NCI-H748 treated with DMSO at 0.1 percent for 48 hours (cell line): ENCODE measurements around the gene DDX54.
A peak's percentile ranks its signal among the peaks of the same experiment; 100 is the strongest.
"Not testable (repeated sequence)": the region's sequence is repeated elsewhere in the genome, so short reads cannot be mapped to it uniquely, and the experiment has no call there.

ENCODE experiments used
- DNase-seq: peaks from one replicate; lab custom pipeline; 2025; lab: John Stamatoyannopoulos, UW

The DDX54 gene

DNA sequence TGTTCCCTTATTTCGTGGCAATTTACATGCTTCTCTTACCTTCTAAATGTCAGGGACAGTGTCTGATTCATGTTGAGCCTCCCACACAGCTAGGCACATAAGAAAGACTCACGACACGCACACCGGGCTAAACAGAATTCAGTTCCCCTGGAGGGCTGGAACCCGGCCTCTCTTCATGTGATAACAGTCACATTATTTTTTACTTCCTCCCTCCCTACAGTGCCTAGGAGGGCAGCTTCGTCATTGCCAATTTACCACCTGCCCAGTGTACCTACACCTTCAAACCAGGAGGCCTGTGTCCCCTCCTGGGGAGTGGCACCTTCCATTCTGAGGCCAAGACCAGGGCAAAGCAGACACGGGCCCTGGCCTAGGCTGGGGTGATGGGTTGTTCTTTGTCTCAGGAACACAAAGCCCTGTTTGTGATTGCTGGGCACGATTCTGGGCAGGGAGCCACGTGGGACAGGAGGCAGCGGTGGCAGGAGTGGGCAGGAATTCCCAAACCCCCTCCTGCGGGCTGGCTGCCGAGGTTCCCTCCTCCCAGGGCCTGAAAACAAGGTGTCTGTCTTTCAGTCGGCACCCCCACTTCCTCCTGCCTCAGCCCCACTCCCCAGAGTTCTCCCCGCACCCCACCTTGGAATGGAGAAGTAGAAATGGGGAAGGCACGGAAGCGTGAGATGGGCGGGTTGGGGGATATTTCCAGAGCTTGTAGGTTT lies 42.9 kb downstream of the DDX54 start:
- DNase-seq, result no peak

- DNase-seq, result not testable (repeated sequence)
Measured at GRCh38 chr12:113141716-113142115, 43.6 kb downstream of the DDX54 start.

DNA sequence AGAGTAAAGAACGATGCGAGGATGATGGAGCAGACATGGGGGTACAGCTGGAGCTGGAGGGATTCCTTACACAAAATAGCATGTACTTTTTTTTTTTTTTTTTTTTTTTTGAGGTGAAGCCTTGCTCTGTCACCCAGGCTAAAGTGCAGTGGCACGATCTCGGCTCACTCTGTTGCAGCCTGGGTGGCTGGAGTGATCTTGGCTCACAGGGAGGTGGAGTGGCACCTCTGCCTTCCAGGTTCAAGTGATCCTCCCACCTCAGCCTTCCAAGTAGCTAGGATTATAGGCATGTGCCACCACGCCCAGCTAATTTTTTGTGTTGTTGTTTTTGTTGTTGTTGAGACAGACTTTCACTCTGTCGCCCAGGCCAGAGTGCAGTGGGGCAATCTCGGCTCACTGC lies 44.6 kb downstream of the DDX54 start:
- no peak for DNase-seq

- no peak for DNase-seq
Measured at GRCh38 chr12:113138826-113139225, 46.5 kb downstream of the DDX54 start.

DNA sequence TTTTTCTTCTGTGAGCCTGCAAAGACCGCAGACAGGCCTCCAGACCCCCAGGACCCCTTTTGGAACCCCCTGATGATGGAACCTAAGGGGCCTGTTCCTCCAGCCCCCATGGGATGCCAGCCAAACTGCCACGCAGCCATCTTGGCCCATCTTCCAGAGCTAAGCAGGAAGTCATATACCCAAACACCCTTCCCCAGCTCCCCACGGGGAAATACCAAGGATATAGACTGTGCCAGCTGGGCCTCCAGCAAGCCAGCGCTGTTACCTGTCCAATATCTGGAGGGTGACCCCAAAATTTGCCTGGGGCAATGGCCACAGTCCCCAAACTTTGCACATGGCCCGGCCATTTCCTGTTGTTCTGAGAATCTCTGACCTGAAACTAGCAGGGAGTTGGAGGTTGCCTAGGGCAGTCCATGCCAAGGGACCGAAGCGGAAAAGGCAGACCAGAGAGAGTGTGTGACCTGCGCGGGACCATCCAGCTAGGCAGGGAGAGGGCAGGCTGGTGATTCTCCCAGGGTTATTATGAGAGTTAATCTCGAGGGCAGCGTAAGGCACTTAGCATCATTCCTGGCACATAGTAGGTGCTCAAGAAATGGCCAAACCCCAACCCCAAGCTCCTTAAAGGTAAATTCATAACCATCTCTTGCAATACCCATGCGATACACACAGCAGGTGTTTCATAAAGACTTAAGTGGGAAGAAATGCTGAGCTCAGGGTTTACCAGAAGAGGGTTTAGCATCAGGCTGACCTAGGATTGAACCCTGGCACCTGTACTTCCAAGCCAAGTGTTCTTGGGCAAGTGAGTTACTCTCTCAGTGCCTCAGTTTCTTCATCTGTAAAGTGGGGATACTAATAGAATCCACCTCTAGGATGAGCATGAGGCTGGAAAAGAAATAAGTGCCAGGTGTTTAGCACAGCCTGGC lies 47.2 kb downstream of the DDX54 start:
- no peak for DNase-seq

GRCh38 chr12:113136990-113137511 lies 48.2 kb downstream of the DDX54 start:
- DNase-seq, result no peak

DNA sequence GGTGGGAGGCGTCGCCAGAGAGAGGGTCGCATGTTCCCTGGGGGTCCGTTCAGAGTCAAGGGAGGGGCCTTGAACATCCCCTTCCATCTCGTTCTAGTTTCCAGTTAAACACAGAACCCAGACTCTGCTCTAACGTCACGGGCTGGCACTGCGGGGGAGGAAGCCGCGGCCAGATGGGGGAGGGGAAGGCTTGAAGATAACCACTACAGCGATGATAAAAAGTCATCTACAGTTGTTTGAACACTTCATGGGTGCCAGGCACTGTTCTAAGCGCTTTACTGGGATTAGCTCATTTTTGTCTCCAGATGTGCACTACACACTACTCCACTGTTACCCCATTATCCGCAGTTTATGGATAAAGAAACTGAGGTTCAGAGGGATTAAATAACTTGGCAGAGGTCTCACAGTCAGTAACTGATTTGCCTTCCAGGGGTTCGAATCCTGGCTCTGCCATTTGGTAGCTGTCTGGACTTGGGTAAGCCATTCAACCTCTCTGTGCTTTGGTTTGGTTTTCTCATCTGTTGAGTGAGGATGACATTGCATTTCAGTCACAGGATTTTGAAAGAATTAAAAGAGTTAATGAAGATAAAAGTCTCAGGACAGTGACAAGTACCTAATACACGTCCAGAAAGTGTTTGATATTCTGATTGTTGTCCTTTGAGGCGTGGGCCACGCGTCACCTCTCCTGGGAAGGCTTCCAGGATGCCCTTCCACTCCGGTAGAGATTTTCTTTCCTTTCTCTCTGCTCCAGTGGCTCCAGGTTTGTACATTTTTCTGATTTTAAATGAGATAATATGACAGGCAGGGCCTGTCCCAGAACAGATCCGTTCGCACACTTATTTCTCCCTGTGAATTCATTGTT lies 48.9 kb downstream of the DDX54 start:
- no peak for DNase-seq

- peak; percentile 65 for DNase-seq
Measured at GRCh38 chr12:113135178-113136127, 49.8 kb downstream of the DDX54 start, which contains the start of gene RASAL1. Gene RASAL1 (minus strand): TSS chr12:113135761. CDS start chr12:113135462, 299 bp downstream.

GRCh38 chr12:113134521-113134951 lies 50.7 kb downstream of the DDX54 start:
- DNase-seq, result no peak

GRCh38 chr12:113134071-113134470 lies 51.2 kb downstream of the DDX54 start:
- DNase-seq, result no peak

DNA sequence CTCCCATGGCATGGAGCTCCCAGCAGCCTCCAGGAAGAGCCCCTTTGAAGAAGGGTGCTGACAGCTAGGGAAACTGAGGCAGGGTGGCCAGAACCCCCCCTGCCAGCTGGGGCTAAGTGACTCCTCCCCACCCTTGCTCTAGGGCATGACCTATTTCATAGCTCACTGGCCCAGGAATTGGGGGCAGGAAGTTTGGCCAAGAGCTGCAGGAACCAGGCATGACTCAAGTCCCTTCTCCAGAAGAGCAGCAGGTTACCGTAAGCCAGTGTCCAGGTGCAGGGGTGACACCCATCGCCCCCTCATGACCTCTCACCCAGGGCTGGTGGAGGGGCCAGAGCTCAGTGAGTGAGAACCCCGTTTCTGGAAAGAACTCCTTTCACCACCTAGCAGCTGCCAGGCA lies 51.6 kb downstream of the DDX54 start:
- no peak for DNase-seq

- DNase-seq, result no peak
Measured at GRCh38 chr12:113133036-113133435, 52.2 kb downstream of the DDX54 start.

DNA sequence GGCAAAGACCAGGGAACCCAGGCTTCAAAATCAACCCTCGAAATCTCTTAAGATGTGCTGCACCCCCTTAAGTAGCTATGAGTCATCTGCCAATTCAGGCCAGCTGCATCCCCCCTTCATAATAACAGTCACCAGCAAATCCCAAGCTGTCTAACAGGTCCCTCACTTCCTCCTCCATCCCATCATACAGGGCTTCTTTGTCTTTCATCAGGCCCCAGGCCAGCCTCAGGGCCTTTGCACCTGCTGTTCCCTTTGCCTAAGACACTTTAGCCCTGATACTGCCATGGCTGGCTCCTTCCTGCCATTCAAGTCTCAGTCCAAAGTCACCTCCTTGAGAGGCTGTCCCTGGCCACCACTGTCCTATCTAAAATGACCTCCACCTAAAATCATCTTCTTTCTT lies 53.7 kb downstream of the DDX54 start:
- DNase-seq, result no peak

DNA sequence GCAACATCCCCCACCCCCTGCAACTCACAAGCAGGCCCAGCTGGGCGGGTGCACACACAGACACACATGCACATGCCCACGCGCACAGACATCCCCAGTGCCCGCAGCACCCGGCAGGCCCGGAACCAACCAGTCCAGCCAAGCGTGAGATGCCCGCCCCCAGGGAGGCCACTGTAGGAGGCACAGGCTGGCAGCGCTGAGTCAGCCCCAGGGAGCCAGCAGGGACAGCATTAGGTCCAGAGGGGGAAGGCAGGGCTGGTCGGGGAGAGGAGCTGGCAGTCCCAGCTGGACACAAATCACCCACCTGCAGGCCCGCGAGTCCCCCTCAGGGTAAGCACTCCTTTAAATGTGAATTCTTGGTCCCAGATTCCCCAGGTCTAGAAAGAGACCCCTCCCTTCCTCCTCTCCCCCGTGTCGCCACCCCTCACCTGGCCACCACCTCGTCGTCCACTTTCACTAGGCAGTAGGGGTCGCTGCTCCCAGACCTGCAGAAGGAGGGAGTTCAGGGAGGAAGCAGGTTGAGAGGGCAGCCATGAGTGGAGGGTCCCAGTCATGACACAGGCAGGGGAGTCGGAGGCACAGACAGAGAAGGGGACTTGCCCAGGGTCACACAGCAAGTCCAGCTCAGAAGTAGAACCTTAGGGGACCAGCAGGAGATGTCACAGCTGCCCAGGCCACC lies 54.7 kb downstream of the DDX54 start:
- DNase-seq, result no peak

DNA sequence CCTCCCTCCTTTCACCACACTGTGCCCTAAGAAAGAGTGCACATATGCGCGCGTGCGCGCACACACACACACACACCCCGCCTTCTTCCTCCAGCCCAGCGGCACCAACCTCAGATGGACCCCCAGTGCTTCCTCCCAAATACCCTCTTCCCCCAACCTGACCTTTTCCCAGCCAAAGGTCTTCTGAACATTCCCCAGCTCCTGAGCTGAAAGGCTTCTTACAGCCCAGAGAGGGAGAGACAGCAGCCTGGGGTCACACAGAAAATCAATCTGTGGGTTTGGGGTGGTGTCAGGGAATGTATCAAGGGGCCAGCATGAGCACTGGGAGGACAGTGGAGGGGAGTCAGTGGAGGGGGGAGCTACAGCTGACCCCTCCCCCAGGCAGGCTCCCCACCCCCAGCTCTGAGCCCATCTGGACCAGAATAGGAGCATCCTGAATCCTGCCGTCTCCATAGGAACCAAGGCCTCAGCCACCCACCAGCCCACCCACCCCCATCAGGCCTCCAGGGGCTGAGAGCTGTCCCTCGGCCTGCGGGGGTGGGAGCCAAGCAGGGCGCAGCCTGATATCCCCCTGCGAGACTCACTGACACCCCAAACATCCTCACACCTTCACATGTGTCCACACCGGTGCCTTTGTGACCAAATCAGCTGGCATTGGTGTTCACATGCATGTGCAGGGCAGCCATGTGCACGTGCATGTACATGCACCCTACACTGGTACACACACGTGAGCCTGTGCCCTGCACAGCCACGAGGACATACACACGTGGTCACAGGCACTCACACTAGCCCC lies 55.4 kb downstream of the DDX54 start:
- no peak for DNase-seq

- no peak for DNase-seq
Measured at GRCh38 chr12:113128802-113129663, 56.2 kb downstream of the DDX54 start.

- DNase-seq, result no peak
Measured at GRCh38 chr12:113127791-113128199, 57.5 kb downstream of the DDX54 start.

GRCh38 chr12:113120670-113121370 lies 64.5 kb downstream of the DDX54 start:
- no peak for DNase-seq
